ENCODE measurements around the gene SLC25A14.

Gene SLC25A14

GRCh38 chrX:130385520-130385919 is 45.8 kb downstream of the SLC25A14 start, which contains the start of gene GPR119:
Gene GPR119, minus strand, starts transcription at chrX:130385674. Its CDS starts 227 bp downstream, at chrX:130385447.
- DNase-seq: no peak

- no peak for DNase-seq
These were observed 46.7 kb downstream of the SLC25A14 start for GRCh38 chrX:130386408-130386808.

- peak; percentile 69 for DNase-seq
These were observed 53.8 kb downstream of the SLC25A14 start for GRCh38 chrX:130393451-130394074.

- no peak for DNase-seq
These were observed 55.6 kb downstream of the SLC25A14 start for GRCh38 chrX:130395341-130395740.

- peak; percentile 72 for DNase-seq
These were observed 61.9 kb downstream of the SLC25A14 start, which contains the start of gene RBMX2 for GRCh38 chrX:130401415-130402207. Gene RBMX2, plus strand, starts transcription at chrX:130401987. Its CDS starts 46 bp downstream, at chrX:130402033.

GRCh38 chrX:130402208-130402684 is 62.5 kb downstream of the SLC25A14 start:
- DNase-seq: no peak

GRCh38 chrX:130413415-130413814 is 73.7 kb downstream of the SLC25A14 start:
- no peak for DNase-seq

- no peak for DNase-seq
These were observed 75.1 kb downstream of the SLC25A14 start for GRCh38 chrX:130414800-130415199.

- no peak for DNase-seq
These were observed 75.5 kb downstream of the SLC25A14 start for GRCh38 chrX:130415201-130415600.

- DNase-seq: no peak
These were observed 77.1 kb downstream of the SLC25A14 start for GRCh38 chrX:130416785-130417184.

GRCh38 chrX:130418066-130418465 is 78.3 kb downstream of the SLC25A14 start:
- no peak for DNase-seq

- DNase-seq: no peak
These were observed 79.0 kb downstream of the SLC25A14 start for GRCh38 chrX:130418740-130419139.

- no peak for DNase-seq
These were observed 79.5 kb downstream of the SLC25A14 start for GRCh38 chrX:130419263-130419662.

Data from midbrain (tissue), 1 donor.